Measurements from ENCODE around the gene HOXA6. TPM values are rescaled to one million over a fixed set of nuclear protein-coding genes. Genes with fewer than 3 reads are reported as not detected.

The HOXA6 gene
- total RNA-seq, 1 donor from 2014 or later = not detected

DNA sequence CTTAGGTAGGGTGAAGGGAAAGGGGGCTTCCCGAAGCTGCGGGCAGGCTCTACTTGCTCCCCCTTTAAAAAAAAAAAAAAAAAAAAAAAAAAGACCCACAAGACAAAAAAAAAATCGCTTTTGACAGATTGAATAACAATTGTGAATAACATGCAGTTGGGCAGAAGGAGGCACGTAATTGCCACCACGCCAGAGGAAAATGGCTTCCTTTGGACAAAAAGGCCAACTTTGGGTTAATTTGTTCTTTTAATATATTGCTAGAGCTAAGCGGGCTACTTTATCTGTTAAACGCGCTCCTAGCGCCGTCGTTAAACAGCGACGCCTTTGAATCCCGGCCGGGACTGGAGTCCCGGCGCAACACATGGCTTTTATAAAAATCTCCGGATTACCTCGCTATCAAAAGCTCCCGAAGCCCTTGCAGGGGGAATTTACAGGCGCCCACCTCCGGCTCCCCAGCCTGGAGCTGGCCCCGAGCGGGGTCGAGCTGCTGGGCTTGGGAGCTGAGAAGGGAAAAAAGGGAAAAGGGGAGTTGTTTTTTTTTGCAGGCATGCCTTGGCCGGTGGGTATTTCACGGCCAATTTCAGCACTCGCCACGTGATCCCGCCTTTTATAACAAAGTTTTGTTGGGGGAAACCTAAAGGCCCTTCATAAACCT, 36.2 kb upstream of the HOXA6 start:
- H3K4me1 Mint-ChIP-seq (ENCODE audit: unreplicated experiment) = peaks cover 41% of the 10 kb centered on the region
- DNase-seq (ENCODE audit: low spot score) = no peak
- H3K27ac Mint-ChIP-seq (ENCODE audit: unreplicated experiment) = no peak overlapping the region
- peak overlapping the region; percentile 37 for H3K4me3 Mint-ChIP-seq (ENCODE audit: unreplicated experiment)
- no peaks in the 10 kb centered on the region for H3K9me3 Mint-ChIP-seq (ENCODE audit: unreplicated experiment)
- H3K27me3 Mint-ChIP-seq (ENCODE audit: unreplicated experiment) = peaks cover 48% of the 10 kb centered on the region
- no peaks in the 10 kb centered on the region for H3K36me3 Mint-ChIP-seq (ENCODE audit: low read depth, unreplicated experiment)
- TF ChIP-seq, protein P1, sequence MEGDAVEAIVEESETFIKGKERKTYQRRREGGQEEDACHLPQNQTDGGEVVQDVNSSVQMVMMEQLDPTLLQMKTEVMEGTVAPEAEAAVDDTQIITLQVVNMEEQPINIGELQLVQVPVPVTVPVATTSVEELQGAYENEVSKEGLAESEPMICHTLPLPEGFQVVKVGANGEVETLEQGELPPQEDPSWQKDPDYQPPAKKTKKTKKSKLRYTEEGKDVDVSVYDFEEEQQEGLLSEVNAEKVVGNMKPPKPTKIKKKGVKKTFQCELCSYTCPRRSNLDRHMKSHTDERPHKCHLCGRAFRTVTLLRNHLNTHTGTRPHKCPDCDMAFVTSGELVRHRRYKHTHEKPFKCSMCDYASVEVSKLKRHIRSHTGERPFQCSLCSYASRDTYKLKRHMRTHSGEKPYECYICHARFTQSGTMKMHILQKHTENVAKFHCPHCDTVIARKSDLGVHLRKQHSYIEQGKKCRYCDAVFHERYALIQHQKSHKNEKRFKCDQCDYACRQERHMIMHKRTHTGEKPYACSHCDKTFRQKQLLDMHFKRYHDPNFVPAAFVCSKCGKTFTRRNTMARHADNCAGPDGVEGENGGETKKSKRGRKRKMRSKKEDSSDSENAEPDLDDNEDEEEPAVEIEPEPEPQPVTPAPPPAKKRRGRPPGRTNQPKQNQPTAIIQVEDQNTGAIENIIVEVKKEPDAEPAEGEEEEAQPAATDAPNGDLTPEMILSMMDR (IDR thresholded peaks at IDR 0.05; ENCODE audit: unreplicated experiment) = no peak

DNA sequence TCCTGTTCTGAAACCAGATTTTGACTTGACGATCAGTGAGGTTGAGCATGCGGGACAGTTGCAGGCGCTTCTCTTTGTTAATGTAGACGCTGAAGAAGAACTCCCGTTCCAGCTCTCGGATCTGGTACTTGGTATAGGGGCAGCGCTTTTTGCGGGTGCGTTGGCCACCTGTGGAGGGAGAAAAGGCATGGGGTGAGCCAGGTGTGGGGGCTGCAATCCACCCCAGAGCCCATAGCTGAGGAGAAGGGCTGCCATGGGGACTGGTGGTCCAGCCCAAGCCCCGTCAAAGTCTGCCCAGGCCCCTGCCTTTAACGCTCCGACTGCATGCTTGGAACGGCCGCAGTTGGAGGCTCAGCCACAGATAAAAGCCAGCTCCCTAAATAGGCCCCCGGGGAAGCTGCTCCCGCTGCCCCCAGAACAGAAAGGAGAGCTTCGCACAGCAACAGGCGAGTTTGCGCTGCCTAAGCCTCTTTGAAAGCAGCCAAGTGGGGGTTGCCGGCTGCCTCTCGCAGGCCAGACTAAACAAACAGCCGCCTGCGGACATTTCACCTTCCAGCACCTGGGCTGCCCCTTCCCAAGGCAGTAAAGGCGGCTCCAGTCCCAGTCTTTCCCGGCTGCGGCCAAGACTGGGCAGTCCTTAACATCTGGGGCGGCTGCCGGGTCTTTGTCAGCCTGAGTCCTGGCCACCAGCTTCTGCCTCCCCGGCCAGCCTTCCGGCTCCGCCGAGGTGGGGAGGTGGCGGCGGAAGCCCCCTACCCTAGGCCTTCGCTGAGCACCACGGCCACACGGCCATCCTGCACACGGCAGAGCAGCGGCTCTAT, 35.5 kb upstream of the HOXA6 start:
- Mint-ChIP-seq H3K4me1 (ENCODE audit: unreplicated experiment) (peaks cover 35% of the 10 kb centered on the region), H3K27ac (ENCODE audit: unreplicated experiment) (no peak overlapping the region), H3K4me3 (ENCODE audit: unreplicated experiment) (no peak overlapping the region), H3K27me3 (ENCODE audit: unreplicated experiment) (peaks cover 46% of the 10 kb centered on the region), H3K9me3 (ENCODE audit: unreplicated experiment) (no peaks in the 10 kb centered on the region), H3K36me3 (ENCODE audit: low read depth, unreplicated experiment) (no peaks in the 10 kb centered on the region)
- no peak for DNase-seq (ENCODE audit: low spot score)
- TF ChIP-seq, protein P1 (IDR thresholded peaks at IDR 0.05; ENCODE audit: unreplicated experiment) = no peak

DNA sequence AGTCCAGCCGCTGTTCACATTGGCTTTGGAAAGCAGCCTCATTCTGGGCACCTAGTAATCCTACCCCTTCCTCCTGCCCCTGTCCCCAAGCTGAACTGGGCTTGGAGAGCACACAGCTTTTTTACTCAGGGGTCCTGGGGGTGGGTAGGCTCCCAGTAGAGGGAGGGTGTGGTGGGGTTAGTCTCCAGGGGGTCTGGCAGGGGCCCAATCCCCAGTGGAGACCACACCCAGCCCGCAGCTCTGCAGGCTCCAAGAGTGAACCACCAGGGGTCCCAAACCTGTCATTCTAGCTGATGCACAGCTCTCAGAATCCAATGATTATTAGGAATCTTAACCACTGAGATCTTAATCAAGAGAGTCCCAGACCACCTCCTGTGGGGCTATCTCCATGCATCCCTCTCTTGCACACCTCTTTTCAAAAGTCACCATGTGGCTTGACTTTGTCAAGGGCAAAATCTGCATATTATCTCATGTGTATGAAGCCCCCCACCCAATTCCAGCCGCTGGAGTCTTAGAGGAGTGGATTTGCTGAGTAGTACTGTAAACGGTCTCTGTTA, 34.8 kb upstream of the HOXA6 start:
- TF ChIP-seq, protein P1 (IDR thresholded peaks at IDR 0.05; ENCODE audit: unreplicated experiment) = no peak
- H3K4me3 Mint-ChIP-seq (ENCODE audit: unreplicated experiment) = no peak overlapping the region
- DNase-seq (ENCODE audit: low spot score) = no peak
- no peak overlapping the region for H3K27ac Mint-ChIP-seq (ENCODE audit: unreplicated experiment)
- H3K36me3 Mint-ChIP-seq (ENCODE audit: low read depth, unreplicated experiment) = no peaks in the 10 kb centered on the region
- H3K4me1 Mint-ChIP-seq (ENCODE audit: unreplicated experiment) = peaks cover 29% of the 10 kb centered on the region
- H3K9me3 Mint-ChIP-seq (ENCODE audit: unreplicated experiment) = no peaks in the 10 kb centered on the region
- H3K27me3 Mint-ChIP-seq (ENCODE audit: unreplicated experiment) = peaks cover 51% of the 10 kb centered on the region

DNA sequence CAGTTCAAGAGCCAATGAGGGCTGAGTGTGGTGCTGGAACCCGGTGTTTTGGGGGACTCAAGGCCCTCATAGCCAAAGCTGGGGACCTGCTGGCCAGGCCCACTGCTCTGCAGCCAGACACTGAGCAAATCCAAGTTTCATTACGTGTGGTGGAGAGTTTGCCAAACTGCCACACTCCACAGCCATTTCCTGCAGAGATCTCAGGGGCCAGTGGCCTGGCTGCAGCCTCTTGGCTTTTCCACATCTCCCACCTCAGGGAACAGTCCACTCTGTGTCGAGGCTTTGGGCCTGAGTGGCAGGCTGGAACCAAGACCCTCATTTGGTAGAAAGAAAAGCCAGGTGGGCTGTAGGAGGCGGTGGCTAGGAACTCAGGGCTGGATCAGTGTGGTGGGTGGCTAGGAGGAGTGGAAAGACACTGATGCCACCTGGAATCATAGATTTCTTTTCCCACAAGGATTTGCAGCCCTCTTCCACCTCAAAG, 34.3 kb upstream of the HOXA6 start:
- Mint-ChIP-seq H3K4me3 (ENCODE audit: unreplicated experiment) (no peak overlapping the region), H3K4me1 (ENCODE audit: unreplicated experiment) (peaks cover 26% of the 10 kb centered on the region), H3K9me3 (ENCODE audit: unreplicated experiment) (no peaks in the 10 kb centered on the region), H3K27me3 (ENCODE audit: unreplicated experiment) (peaks cover 49% of the 10 kb centered on the region), H3K36me3 (ENCODE audit: low read depth, unreplicated experiment) (no peaks in the 10 kb centered on the region), H3K27ac (ENCODE audit: unreplicated experiment) (no peak overlapping the region)
- TF ChIP-seq, protein P1 (IDR thresholded peaks at IDR 0.05; ENCODE audit: unreplicated experiment) = no peak
- DNase-seq (ENCODE audit: low spot score) = no peak

All from endothelial cell (in vitro differentiated cells).